Fibroblast of the aortic adventitia (primary cell): ENCODE measurements around the gene HAND1. TPM values are rescaled to one million over a fixed set of nuclear protein-coding genes. Genes with fewer than 3 reads are reported as not detected.

ENCODE experiments used
- DNase-seq: peaks from one replicate; pipeline ENCODE4 v3.0.0-alpha.2; 2010; ENCODE audit warnings: low read depth
- H3K4me3 ChIP-seq: 2 replicates; pipeline ENCODE4 v1.5.1; 2011; ENCODE audit warnings: low read depth, mild to moderate bottlenecking, control low read depth, low read length, moderate library complexity
- total RNA-seq: library from RNA; depleted of rRNA; stranded (reverse); fragments of >200 nt; gene quantifications from 2 replicates; pipeline ENCODE4 v1.2.3, GENCODE V29; 2012; ENCODE audit warnings: low replicate concordance
- TF ChIP-seq, protein P1 (sequence below): IDR thresholded peaks from 2 replicates; pipeline ENCODE4 v1.5.1; 2011; ENCODE audit warnings: mild to moderate bottlenecking, low read length, control low read depth, inconsistent platforms; ENCODE audit not compliant: insufficient read depth

HAND1 gene
- total RNA-seq, 1 donor: not detected

GRCh38 chr5:154498994-154499393, 21.0 kb upstream of the HAND1 start:
- TF ChIP-seq, protein P1, sequence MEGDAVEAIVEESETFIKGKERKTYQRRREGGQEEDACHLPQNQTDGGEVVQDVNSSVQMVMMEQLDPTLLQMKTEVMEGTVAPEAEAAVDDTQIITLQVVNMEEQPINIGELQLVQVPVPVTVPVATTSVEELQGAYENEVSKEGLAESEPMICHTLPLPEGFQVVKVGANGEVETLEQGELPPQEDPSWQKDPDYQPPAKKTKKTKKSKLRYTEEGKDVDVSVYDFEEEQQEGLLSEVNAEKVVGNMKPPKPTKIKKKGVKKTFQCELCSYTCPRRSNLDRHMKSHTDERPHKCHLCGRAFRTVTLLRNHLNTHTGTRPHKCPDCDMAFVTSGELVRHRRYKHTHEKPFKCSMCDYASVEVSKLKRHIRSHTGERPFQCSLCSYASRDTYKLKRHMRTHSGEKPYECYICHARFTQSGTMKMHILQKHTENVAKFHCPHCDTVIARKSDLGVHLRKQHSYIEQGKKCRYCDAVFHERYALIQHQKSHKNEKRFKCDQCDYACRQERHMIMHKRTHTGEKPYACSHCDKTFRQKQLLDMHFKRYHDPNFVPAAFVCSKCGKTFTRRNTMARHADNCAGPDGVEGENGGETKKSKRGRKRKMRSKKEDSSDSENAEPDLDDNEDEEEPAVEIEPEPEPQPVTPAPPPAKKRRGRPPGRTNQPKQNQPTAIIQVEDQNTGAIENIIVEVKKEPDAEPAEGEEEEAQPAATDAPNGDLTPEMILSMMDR: no peak
- DNase-seq: no peak
- no peak overlapping the region for H3K4me3 ChIP-seq

DNA sequence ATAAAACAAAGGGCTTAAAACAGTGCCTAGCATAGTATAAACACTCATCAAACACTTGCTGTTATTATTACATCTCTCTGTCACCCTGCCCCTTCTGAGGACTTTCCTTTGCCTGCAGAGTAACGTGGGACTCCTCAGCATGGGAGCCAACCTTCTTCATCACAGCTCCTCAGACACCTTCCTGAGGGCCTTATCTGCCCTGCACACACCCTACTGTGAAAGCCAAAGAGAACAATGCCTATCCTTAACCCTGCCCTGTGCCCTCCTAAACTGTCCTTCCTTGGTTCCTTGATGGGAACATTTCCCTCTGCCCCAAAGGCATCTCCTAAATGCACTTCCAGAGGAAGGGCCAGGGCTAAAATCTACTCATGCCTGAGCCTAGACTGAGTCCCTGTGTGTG, 20.6 kb upstream of the HAND1 start:
- H3K4me3 ChIP-seq: no peak overlapping the region
- no peak for DNase-seq
- TF ChIP-seq, protein P1: no peak

DNA sequence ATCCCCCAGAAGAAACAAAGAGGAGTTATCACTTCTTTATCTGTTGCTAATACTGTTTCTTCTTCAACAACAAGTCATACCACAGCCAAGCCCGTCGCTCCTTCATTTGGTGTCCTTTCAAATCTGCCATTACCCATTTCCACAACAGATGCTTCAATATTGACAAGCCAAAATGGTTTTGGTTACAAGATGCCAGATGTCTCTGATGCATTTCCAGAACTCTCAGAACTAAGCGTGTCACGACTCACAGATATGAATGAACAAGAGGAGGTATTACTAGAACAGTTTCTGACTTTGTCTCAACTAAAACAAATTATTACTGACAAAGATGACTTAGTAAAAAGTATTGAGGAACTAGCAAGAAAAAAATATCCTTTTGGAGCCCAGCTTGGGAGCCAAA, 16.0 kb upstream of the HAND1 start:
- TF ChIP-seq, protein P1: no peak
- no peak for DNase-seq
- no peak overlapping the region for H3K4me3 ChIP-seq

DNA sequence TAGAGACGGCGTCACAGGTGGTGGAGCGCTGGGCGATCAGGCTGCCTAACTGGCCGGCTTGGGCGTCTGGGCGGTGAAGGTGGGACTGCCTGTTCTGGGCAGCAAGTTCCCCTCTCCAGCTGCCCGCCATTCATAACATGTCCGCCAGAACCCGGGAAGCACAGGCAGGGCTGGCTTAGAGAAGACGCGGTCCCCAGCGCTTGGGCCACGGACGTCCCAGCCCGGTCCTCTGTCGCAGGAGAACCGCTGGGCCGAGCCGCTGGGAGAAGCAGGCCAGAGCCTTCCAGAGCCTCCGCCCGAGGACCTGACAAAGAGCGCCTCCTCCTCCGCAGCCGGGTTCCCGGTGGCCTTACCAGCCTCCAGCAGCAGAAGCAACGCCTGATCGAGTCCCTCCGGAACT, 15.2 kb upstream of the HAND1 start:
- TF ChIP-seq, protein P1: no peak
- no peak overlapping the region for H3K4me3 ChIP-seq
- no peak for DNase-seq

- no peak overlapping the region for H3K4me3 ChIP-seq
- DNase-seq: no peak
- TF ChIP-seq, protein P1: no peak
These were observed 13.9 kb upstream of the HAND1 start for GRCh38 chr5:154491941-154492340.

- TF ChIP-seq, protein P1: no peak
- DNase-seq: no peak
- no peak overlapping the region for H3K4me3 ChIP-seq
These were observed 9.5 kb upstream of the HAND1 start for GRCh38 chr5:154487541-154487940.

DNA sequence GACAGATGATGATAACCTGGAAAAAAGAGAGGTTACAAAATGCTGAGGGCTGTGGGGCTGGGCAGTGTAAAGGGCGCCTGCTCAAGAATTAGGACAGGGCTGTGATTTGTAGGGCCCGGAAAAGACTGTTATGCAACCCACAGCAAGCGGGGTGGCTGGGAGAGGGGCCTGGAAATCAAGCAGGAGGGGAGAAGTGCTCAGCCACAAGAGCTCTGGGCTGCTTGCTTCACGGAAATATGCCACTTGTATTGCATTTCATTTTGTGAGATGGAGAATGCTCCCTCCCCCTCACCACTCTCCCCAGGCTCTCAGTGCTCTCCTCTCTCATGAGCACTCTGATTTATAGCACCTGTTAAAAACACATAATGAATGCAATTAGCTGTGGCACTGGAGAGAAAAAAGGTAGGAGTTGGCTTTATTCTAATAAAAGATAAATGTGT, 8.4 kb upstream of the HAND1 start:
- DNase-seq: no peak
- no peak overlapping the region for H3K4me3 ChIP-seq
- TF ChIP-seq, protein P1: no peak
